Right atrium auricular region (tissue), 2 donors: ENCODE data around the gene STAG1. TPM values are rescaled to one million over a fixed set of nuclear protein-coding genes. Genes with fewer than 3 reads are reported as not detected.
"Not testable (repeated sequence)": the region's sequence is repeated elsewhere in the genome, so short reads cannot be mapped to it uniquely, and the experiment has no call there.

Experiments
- DNase-seq: peaks from one replicate; pipeline ENCODE4 v3.0.0-alpha.2; 2019; ENCODE audit warnings: low spot score
- H3K27ac ChIP-seq, 2 donors: fragments of 200-600 bp; sonication (generic); 1 replicate in 1 of 2; 2 replicates in 1 of 2; pipeline ENCODE4 v1.5.1; 2016 to 2019
- H3K27me3 ChIP-seq, 2 donors: fragments of 200-600 bp; sonication (generic); one replicate each; pipeline versions ENCODE4 v1.5.1 to v1.6.0; 2017 to 2019
- H3K36me3 ChIP-seq: fragments of 200-600 bp; sonication (generic); one replicate; pipeline ENCODE4 v1.5.1; 2016
- H3K4me1 ChIP-seq, 2 donors: fragments of 200-600 bp; sonication (generic); one replicate each; pipeline versions ENCODE4 v1.5.1 to v1.6.0; 2017 to 2019
- H3K4me3 ChIP-seq, 2 donors: fragments of 200-600 bp; sonication (generic); 1 replicate in 1 of 2; 2 replicates in 1 of 2; pipeline ENCODE4 v1.5.1; 2017 to 2019; ENCODE audit warnings: mild to moderate bottlenecking in 1 of 2, moderate library complexity in 1 of 2
- H3K9me3 ChIP-seq, 2 donors: fragments of 200-600 bp; sonication (generic); one replicate each; pipeline ENCODE4 v1.5.1; 2019
- total RNA-seq, 2 donors: library from RNA; depleted of rRNA; stranded (reverse); fragments of >200 nt; gene quantifications; one replicate each; pipeline ENCODE4 v1.1.0, GENCODE V29; 2016
- TF ChIP-seq, protein P1 (sequence below), 2 donors: fragments of 200-600 bp; sonication (generic); IDR thresholded peaks; one replicate each; pipeline ENCODE4 v1.5.1; 2019; ENCODE audit warnings: antibody characterized with exemption in 2 of 2

STAG1 gene
- total RNA-seq, 2 donors from 2014 or later = 16.5 to 24.8 TPM

DNA sequence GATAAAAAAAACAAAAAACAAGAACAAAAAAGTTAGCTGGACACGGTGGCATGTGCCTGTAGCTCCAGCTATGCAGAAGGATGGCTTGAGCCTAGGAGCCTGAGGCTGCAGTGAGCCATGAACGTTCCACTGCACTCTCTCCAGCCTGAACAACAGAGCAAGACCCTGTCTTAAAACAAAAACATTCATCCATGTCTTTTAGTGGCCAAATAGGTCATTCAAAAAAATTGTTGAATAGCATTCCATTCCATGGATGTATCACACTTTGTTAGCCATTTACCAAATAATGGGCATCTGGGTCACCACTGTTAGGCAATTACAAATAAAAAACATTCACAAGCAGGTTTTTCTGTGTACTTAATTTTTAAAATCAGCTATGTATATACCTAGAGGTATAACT lies 139.7 kb downstream of the STAG1 start:
- H3K4me1 ChIP-seq = no peaks in the 10 kb centered on the region
- DNase-seq = no peak
- H3K4me3 ChIP-seq = no peak overlapping the region
- no peak overlapping the region for H3K27ac ChIP-seq
- no peaks in the 10 kb centered on the region for H3K36me3 ChIP-seq
- H3K9me3 ChIP-seq = no peaks in the 10 kb centered on the region
- H3K27me3 ChIP-seq = no peaks in the 10 kb centered on the region
- TF ChIP-seq, protein P1, sequence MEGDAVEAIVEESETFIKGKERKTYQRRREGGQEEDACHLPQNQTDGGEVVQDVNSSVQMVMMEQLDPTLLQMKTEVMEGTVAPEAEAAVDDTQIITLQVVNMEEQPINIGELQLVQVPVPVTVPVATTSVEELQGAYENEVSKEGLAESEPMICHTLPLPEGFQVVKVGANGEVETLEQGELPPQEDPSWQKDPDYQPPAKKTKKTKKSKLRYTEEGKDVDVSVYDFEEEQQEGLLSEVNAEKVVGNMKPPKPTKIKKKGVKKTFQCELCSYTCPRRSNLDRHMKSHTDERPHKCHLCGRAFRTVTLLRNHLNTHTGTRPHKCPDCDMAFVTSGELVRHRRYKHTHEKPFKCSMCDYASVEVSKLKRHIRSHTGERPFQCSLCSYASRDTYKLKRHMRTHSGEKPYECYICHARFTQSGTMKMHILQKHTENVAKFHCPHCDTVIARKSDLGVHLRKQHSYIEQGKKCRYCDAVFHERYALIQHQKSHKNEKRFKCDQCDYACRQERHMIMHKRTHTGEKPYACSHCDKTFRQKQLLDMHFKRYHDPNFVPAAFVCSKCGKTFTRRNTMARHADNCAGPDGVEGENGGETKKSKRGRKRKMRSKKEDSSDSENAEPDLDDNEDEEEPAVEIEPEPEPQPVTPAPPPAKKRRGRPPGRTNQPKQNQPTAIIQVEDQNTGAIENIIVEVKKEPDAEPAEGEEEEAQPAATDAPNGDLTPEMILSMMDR (IDR thresholded peaks at IDR 0.05) = no peak

DNA sequence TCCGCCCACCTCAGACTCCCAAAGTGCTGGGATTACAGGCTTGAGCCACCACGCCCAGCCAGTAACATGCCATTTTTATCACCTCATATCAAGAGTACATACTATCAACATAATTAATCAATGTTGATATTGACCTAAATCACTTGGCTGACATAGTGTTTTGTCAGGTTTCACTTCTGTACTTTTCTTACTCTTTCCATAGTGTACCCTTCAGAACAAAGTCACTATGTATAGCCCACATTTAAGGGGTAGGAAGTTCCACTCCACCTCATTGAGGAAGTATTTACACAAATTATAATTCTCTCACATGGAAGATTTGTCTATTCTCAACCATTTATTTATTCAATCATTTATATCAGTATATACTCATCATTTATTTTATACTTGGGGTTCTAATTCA lies 145.2 kb downstream of the STAG1 start:
- Histone ChIP-seq H3K36me3 (peaks cover 13% of the 10 kb centered on the region), H3K4me3 (no peak overlapping the region), H3K9me3 (no peaks in the 10 kb centered on the region), H3K27me3 (no peaks in the 10 kb centered on the region), H3K27ac (no peak overlapping the region), H3K4me1 (no peaks in the 10 kb centered on the region)
- no peak for DNase-seq
- TF ChIP-seq, protein P1 (IDR thresholded peaks at IDR 0.05) = no peak

DNA sequence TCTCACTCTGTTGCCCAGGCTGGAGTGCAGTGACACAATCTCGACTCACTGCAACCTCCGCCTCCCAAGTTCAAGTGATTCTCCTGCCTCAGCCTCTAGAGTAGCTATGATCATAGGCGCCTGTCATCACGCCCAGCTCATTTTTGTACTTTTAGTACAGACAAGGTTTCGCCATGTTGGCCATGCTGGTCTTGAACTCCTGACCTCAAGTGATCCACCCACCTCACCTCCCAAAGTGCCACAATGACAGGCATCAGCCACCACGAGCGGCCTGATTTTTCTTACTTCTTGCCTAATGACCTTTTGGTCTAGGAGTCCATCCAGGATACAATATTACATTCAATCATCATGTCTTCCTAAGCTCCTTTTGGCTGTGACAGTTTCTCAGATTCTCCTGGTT lies 146.0 kb downstream of the STAG1 start:
- not testable (repeated sequence) for H3K4me1 ChIP-seq, H3K9me3 ChIP-seq, H3K27ac ChIP-seq, DNase-seq, H3K4me3 ChIP-seq, H3K27me3 ChIP-seq
- peaks cover 14% of the 10 kb centered on the region for H3K36me3 ChIP-seq

DNA sequence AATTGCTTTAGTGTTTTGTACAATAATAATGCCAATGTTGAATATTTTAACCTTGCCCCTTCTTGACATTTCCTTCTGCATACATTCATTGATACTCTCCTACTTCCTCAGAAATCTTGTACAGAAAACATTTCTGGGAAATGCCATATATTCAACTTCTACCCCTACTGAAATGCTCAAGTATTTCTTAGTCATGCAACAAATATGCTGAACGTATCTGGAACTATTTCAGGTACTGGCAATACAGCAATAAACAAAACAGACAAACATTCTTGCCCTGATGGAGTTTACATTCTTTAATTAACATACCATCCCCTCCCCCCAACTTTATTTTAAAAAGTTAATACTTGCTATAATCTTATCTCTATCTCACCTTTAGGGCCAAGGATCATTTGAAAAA lies 147.2 kb downstream of the STAG1 start:
- Histone ChIP-seq H3K27ac (no peak overlapping the region), H3K27me3 (no peaks in the 10 kb centered on the region), H3K4me3 (no peak overlapping the region), H3K36me3 (peaks cover 14% of the 10 kb centered on the region), H3K4me1 (no peaks in the 10 kb centered on the region), H3K9me3 (no peaks in the 10 kb centered on the region)
- DNase-seq = no peak
- TF ChIP-seq, protein P1 (IDR thresholded peaks at IDR 0.05) = no peak

DNA sequence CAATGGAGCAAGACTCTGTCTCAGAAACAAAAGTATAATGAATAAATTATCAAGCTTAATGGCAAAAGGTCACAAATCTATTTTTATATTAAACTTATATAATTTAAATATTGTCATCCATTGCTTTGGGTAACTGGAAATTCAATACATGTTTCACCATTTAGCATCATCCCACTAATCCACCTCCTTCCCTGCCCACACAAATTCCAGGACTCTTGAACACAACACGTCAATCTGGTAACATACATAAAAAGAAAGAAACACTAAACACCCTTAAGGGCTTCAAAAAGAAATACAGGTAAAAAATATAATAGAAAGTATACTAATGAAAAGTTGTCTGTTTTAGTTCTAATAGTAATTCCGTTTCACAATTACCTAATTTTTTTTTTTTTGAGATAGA lies 149.4 kb downstream of the STAG1 start:
- TF ChIP-seq, protein P1 (IDR thresholded peaks at IDR 0.05) = no peak
- no peaks in the 10 kb centered on the region for H3K9me3 ChIP-seq
- H3K27ac ChIP-seq = no peak overlapping the region
- no peaks in the 10 kb centered on the region for H3K27me3 ChIP-seq
- H3K4me1 ChIP-seq = no peaks in the 10 kb centered on the region
- peaks cover 14% of the 10 kb centered on the region for H3K36me3 ChIP-seq
- no peak for DNase-seq
- H3K4me3 ChIP-seq = no peak overlapping the region

DNA sequence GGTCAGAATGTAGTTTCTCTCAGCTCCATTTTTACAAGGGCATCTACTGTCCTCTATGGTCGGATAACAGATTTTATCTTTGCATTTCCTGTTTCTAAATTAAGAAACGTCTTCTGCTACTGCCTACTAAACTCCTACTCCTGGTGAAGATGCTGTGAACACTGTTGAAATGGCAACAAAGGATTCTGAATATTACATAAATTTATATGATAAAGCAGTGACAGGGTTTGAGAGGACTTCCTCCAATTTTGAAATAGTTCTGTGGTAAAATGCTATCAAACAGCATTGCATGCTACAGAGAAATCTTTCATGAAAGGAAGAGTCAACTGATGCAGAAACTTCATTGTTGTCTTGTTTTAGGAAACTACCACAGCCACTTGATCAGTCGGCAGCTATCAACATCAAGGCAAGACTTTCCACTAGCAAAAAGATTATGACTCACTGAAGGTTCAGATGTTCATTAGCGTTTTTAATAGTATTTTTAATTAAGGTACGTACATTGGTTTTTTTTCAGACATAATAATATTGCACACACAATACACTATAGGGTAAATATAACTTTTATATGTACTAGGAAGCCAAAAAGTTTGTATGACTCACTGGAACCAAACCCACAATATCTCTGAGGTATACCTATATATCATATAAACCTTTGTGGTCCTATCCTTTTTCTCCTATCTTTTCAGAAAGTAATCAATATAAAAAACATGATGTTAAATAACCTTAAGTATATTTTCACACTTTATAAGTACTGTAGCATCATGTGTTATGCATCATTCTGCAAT lies 156.1 kb downstream of the STAG1 start:
- no peaks in the 10 kb centered on the region for H3K9me3 ChIP-seq
- no peaks in the 10 kb centered on the region for H3K4me1 ChIP-seq
- TF ChIP-seq, protein P1 (IDR thresholded peaks at IDR 0.05) = no peak
- H3K4me3 ChIP-seq = no peak overlapping the region
- H3K36me3 ChIP-seq = no peaks in the 10 kb centered on the region
- H3K27me3 ChIP-seq = no peaks in the 10 kb centered on the region
- no peak overlapping the region for H3K27ac ChIP-seq
- DNase-seq = no peak
